Activated CD4-positive, alpha-beta T cell treated with anti-CD3 and anti-CD28 coated beads, Interleukin-2, amount 50 U/mL, for 4 hours (primary cell): ENCODE results near the gene BLMH.
"Not testable (repeated sequence)": the region's sequence is repeated elsewhere in the genome, so short reads cannot be mapped to it uniquely, and the experiment has no call there.

Experiments
- DNase-seq, 2 experiments: peaks; one replicate each; pipeline ENCODE4 v3.0.0-alpha.2; 2020

The BLMH gene

GRCh38 chr17:30246460-30246859 lies 45.3 kb downstream of the BLMH start:
- no peak for DNase-seq

DNA sequence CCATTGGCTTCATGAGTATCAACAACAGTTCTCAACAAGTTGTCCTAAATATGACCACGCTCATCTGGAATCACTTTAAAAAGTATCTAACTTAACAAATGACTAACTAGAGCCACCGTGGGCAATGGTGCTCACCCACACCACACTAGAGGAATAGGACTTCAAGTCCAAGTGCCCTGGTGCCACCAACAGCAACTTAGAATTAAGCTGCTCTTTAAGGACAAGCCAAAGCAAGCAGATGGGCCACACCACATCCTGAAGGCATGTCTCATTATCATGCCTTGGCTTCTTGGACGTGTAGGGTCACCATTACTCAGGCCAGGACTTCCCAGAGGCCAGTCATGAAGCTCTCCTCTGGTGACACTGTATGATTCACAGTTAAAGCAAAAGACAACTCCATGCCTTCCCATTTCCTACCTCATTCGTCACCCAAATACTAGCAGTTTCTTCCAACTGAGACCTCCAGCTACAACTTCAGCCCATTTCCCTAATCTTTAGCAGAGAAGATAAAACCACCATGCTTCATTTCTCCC lies 46.8 kb downstream of the BLMH start:
- no peak for DNase-seq

- no peak for DNase-seq
Measured at GRCh38 chr17:30243568-30243967, 48.2 kb downstream of the BLMH start.

DNA sequence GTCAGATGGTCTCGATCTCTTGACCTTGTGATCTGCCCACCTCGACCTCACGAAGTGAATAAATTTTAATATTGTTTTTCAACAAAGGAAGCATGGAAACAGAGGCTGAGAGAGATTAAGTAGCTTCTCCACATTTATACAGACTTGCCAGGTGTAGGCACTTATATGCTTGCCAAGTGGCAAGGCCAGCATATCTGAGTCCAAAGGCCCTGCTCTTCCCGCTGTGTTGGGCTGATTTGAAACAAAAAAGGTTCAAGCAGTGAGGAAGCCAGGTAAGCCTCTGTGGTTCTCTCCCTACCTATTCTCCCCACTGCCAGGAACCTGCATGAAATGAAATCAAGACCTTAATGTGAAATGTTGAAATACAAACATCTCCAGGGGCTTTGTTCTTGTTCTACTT lies 48.7 kb downstream of the BLMH start:
- DNase-seq, result no peak

DNA sequence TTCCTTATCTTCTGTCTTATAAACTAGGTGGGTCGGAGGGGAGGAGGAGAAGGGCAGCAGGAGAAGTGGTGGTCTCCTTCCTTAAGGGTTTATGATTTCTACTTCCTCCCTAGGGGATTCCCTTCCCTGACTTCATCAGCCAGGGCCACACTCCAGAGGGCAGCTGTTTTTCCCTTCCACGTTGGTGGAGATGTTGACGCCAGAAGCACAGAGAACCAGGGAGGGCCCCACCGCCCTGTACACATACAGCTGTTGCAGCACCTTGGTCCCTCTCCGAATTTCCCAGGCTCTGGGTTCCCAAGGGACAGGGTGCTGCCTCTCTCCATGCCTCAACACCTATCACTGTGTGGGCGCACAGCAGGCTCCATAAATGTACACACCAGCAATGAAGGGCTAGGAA lies 50.7 kb downstream of the BLMH start:
- DNase-seq, result no peak

DNA sequence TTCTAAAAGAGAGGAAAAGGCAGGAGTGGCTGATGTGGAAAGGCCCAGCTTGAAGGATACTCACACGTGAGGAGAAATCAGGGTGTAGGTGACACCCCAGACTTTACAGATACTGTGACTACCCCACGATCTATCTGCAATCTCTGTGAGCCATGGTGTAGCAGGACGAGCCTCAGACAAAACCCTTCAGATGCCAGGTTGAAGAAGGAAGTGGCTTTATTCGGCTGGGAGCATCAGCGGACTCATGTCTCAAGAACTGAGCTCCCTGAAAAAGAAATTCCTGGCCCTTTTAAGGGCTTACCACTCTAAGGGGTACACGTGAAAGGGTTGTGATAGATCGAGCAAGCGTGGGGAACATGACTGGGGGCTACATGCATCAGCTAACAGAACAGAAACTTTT lies 51.6 kb downstream of the BLMH start:
- no peak for DNase-seq

GRCh38 chr17:30239089-30239462 lies 52.7 kb downstream of the BLMH start:
- DNase-seq, result no peak

DNA sequence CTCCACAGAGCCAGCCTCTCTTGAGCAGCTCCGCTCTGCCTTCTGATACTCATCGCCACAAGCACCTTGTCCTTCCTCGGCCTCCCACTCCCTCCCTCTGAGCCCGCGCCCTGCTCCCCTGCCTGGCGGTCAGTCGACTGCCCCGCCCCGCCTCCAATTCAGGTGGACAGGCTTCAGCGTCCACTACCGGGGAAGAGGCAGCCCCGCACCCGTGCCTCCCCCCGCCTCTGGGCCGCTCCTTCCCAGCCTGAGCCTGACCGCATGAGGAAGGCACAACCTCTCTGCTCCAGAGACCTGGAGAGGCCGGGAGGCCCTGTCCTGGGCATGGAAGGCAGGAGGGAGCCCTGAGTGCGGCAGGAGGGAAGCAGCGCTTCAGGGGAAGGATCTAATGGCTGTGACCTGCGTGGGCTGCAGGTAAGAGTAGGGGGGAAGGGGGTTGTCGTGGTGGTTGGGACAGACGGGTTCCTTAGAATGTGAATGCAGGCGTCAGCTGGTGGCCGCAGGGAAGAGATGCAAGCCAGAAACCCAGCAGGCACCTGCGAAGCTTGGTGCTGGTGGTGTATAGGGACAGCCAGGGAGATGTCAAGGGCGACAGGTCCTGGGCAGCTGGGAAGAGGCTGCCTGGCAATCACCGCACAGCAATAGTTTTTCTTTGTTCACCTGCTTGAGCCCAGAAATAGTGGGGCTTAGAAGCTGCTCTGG lies 53.2 kb downstream of the BLMH start:
- no peak for DNase-seq

DNA sequence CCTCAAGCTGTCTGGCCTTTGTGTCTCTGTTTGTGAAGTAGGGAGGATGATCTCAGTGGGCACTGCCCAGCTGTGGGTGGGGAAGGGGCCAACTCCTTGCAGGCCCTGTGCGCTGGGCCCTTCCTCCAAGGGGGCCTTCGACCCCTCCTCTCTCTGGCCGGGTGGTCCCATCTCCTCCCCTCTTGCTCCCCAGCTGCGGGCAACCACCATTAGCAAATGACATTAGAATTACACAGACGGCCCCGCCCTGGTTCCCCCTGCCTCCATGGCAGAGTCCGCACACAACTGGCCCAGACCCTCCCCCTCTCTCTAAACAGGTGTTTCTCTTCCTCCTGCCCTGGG lies 53.8 kb downstream of the BLMH start:
- DNase-seq, result no peak

DNA sequence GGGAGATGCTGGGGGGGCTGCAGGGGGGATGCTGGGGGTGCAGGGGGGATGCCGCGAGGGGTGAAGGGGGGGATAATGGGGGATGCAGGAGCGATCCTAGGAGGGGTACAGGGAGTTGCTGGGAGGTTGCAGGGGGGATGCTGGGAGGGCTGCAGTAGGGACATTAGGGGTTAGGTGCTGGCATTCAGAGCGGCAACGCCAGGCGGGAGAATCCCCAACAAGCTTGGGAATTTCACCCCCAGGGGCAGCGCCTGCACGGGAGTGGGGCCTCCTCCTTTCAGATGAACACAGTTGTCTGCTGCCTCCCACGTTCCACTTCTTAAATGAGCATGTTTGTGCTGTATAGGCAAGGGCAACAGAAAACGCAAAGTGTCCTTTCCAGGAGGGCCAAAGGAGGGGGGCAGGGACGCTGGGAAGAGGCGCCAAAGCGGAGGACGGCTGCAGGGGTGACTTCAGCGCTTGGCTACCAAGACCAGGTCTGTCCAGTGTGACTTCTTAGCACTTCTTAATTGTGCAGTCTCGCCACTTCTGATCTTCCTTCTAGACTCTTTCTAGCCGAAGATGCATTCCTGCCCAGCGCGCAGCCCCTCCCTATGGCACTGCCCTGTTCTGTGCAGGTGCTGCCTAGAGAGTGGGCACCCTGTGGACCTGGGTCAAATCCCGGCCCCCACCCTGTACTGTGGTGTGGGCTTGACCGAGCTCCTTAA lies 54.3 kb downstream of the BLMH start:
- no peak for DNase-seq

- no peak for DNase-seq
Measured at GRCh38 chr17:30236766-30237165, 55.0 kb downstream of the BLMH start.

GRCh38 chr17:30236297-30236624 lies 55.5 kb downstream of the BLMH start:
- no peak for DNase-seq

DNA sequence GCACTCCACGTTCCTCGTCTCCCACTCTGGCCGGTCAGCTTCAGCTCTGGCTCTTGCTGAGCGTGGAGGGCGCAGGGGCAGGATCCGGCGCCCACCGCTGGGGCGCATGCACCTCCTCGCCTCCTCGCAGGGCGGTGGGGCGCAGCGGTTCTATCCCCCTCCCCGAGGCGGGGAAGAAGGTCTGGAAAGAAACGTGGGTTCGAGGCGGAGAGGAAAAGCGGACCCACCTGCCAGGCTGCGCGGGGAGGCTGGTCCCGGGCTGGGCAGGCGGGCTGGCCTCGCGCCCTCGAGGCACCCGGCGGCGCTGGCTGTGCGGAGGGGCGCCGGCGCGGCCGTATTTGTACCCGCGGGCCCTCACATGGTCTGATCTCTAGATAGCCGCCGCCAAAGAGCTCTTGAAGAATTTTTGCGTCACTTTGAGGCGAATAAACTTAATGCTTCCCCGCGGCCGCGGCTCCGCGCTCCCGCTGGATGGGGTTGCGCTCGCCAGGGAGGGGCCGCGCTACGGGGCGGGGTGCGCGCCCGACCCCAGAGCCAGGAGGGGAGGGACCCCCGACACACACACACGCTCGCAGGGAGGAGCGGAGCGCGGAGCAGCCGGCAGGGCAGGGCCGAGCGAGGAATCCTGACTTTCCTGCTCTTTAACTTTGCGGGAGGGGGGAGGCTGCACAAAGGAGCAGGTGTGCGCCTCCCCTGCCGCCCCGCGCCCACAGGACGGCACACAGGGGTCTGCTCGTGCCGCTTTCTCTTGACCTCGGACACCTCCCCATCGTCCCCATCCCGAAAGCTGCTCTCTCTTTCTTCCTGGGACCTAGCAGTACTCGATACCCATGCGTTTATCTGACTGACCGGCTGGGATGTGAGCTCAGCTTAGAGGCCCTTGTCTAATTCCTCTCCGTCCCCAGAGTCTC lies 56.1 kb downstream of the BLMH start, which contains the start of gene SLC6A4:
SLC6A4 (minus strand) TSS at position 312 of the 911 bp plus-strand sequence. CDS start 13,739 bp downstream, outside the sequence.
- no peak for DNase-seq

DNA sequence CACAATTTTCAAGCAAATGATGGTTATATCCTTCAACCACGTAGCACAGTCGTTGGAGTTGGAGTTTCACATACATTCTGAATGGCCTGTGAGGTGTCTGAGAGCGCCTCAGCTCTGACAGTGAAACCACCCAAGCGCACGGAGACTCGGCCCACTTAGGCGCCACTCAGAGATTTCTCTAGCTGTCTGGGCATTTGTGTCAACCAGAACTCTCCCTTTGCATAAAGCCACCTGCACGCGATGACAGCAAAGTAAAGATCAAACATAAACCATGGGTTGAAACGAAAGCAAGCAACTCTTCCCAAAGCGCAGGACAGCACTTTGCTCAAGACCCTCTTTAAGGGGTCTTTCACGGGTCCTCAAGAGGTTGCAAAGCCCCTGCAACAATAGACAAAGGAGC lies 56.8 kb downstream of the BLMH start:
- DNase-seq, result no peak

GRCh38 chr17:30234296-30234695 lies 57.4 kb downstream of the BLMH start:
- DNase-seq, result no peak

DNA sequence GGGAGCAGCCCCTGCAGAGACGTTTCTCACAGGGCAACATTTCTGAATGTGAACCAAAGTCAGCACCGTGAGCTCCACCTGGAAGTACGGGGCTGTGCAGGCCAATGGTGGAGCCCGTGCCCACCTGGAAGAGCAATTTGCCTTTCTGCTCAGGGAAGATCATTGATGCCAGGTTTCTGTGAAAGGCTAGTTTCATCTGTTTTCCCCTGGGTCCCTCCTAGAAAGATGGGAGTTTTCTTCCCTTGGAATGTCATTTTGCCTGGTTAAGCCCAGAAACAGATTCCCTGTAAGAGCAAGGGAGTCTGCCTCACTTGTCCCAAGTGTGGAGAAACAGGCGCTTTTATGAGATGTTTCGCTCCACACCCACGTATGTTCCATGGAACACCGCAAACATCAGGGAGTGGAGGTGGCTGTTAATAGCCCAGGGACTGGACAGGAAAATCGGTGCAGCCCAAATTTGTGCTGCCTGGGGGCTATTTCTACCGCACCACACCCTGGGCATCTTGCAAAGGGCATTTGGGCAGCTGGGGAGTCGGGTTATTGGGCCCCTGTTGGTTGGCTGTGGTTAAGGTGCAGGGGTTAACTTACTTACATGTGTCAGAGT lies 58.8 kb downstream of the BLMH start:
- no peak for DNase-seq

- DNase-seq, result no peak
Measured at GRCh38 chr17:30232015-30232823, 59.5 kb downstream of the BLMH start.

DNA sequence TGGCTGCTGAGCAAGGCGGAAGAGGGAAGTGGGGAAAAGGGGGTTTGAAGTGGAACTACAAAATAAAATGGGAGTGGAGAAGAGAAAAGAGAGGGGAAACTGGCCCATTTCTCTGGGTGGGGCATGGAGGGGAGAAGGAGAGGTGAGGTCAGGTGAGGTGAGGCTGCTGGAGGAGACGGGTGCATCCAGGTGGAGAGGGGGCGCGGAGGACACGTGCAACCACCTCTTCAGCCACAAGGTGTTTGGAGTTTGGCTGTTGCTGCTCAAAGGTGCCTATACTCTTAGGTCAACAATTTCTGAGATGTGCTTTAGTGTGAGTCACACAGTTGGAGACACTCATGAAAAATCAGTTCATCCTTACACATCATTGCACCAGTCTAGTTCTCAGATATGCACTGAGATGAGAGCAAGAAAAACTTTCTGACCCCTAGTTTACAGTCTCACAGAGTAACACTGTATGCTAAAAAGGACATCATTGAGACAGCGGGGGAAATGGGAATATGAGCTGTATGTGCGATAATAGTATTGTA lies 61.1 kb downstream of the BLMH start:
- no peak for DNase-seq

DNA sequence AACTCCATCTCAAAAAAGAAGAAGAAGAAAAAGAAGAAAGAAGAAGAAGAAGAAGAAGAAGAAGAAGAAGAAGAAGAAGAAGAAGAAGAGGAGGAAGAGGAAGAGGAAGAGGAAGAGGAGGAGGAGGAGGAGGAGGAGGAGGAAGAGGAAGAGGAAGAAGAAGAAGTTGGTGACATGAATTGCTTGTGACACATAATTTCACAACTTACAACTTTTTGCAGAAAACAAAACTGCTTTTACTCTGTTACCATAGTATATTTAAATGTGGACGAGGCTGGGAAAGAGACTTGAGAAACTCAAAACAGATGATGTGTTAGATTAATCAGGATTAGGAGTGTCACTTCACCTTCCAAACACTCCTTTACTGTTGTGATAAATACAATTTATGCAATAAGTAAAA lies 61.7 kb downstream of the BLMH start:
- DNase-seq, result not testable (repeated sequence)

GRCh38 chr17:30229012-30229411 lies 62.7 kb downstream of the BLMH start:
- no peak for DNase-seq

- no peak for DNase-seq
Measured at GRCh38 chr17:30228011-30228410, 63.7 kb downstream of the BLMH start.

DNA sequence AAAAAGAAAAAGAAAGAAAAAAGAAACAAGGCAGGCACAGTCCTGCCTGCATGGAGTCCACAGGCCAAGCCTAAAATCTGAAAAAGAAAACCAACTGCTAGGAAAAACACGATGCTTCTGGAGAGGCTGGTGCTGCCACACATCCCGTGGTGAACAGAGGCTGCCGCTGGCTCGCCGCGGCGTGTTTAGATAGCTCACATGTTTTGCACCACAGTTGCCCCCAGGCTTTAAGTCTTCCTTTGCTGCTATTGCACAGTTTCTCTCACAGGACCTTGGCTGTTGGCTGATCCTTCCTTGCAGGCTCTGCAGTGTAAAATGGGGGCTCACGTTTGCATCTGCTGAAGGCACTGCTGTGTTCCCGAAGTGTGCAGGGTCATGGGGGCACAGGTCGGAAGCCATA lies 64.9 kb downstream of the BLMH start:
- no peak for DNase-seq
